Naive thymus-derived CD8-positive, alpha-beta T cell (primary cell): ENCODE measurements around the gene ZFP1. TPM values are rescaled to one million over a fixed set of nuclear protein-coding genes. Genes with fewer than 3 reads are reported as not detected.
A peak's percentile ranks its signal among the peaks of the same experiment; 100 is the strongest.
"Not testable (repeated sequence)": the region's sequence is repeated elsewhere in the genome, so short reads cannot be mapped to it uniquely, and the experiment has no call there.

Experiments used
- ATAC-seq, 2 donors: fragments of 150-1000 bp; cut with Tn5 transposase in 1 of 2; sonication (Bioruptor Pico), chemical (Tn5 transposase) in 1 of 2; 1 replicate in 1 of 2; 2 replicates in 1 of 2; pipeline ENCODE4 v1.10.0; 2021; ENCODE audit warnings: mild to moderate bottlenecking in 2 of 2, moderate library complexity in 2 of 2
- POLR2A ChIA-PET: fragments of 350-600 bp; sonication (Branson Sonifier 250); formaldehyde crosslinking; loops from one replicate; lab custom pipeline; 2021; ENCODE audit warnings: antibody characterized with exemption; lab: Charles Lee
- DNase-seq, 10 donors: peaks; one replicate each; pipeline versions ENCODE4 v3.0.0 to v3.0.0-alpha.2; 2020 to 2022
- H3K27ac Mint-ChIP-seq, 10 donors: one replicate each; pipeline ENCODE4 v1.8.0; 2020 to 2022; ENCODE audit warnings: mild to moderate bottlenecking in 10 of 10, mixed read lengths in 10 of 10, moderate library complexity in 4 of 10, inconsistent platforms in 1 of 10
- H3K27me3 Mint-ChIP-seq, 5 donors: one replicate each; pipeline ENCODE4 v1.8.0; 2021 to 2022; ENCODE audit warnings: mixed read lengths in 5 of 5
- H3K36me3 Mint-ChIP-seq, 3 donors: one replicate each; pipeline ENCODE4 v1.8.0; 2020 to 2022; ENCODE audit warnings: mixed read lengths in 3 of 3, mild to moderate bottlenecking in 2 of 3, inconsistent platforms in 1 of 3
- H3K4me1 Mint-ChIP-seq, 4 donors: one replicate each; pipeline ENCODE4 v1.8.0; 2021 to 2022; ENCODE audit warnings: mixed read lengths in 4 of 4
- H3K4me3 Mint-ChIP-seq, 10 donors: one replicate each; pipeline ENCODE4 v1.8.0; 2020 to 2022; ENCODE audit warnings: mild to moderate bottlenecking in 10 of 10, mixed read lengths in 10 of 10, moderate library complexity in 6 of 10, inconsistent platforms in 1 of 10
- H3K9me3 Mint-ChIP-seq, 9 donors: one replicate each; pipeline ENCODE4 v1.8.0; 2020 to 2022; ENCODE audit warnings: mixed read lengths in 9 of 9, mild to moderate bottlenecking in 3 of 9, inconsistent platforms in 1 of 9, moderate library complexity in 1 of 9
- polyA plus RNA-seq, 3 donors: library from polyadenylated mRNA; unstranded; fragments of 300-500 nt; fragmentation: Illumina TruSeq; gene quantifications; one replicate each; pipeline ENCODE4 v1.2.3, GENCODE V29; 2021
- total RNA-seq, 8 experiments: library from RNA in 2 of 8; stranded (reverse) in 2 of 8; gene quantifications; one replicate each; pipeline ENCODE4 v1.2.3 and lab custom pipeline; 2021 to 2026

The ZFP1 gene
- total and polyA plus RNA-seq, 5 experiments from 2014 or later: 12.4 to 26.5 (median 15.8) TPM

DNA sequence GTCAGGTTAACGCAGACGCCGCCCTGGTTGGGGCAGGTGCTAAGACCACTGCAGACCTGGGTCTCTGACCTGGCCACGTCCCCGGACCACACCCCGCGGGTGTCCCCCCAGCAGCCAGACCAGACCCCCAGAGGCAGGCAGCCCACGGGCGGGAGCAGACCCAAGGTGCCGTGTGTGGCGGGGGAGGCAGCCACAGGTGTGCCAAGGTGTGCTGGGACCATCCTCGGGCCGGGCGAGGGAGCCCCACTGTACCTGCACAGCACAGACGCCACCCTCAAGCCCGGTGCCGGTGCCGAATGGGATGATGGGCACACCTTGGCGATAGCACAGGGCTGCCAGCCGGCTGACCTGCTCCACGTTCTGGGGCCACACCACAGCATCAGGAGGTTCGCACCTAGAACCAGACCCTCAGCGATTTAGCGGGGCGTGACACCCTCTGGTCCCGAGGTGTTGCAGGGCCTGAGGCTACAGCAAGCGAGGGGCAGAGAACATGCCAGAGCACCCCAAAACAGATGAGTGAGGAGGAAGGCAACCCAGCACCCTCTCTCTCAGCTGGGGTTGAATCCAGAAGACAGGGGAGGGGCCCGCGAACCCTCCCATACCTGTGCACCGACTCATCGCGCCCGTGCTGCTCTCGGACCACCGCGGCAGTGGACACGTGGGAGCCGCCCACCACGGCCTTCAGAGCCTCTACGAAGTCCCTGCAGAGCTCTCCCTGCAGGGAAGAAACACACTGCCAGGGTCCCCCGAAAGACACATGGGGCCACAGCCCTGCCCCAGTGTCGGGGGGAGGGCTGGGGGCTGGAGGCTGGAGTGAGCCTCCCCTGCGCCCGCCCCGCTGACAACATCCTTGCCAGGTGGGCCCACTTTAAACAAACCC lies 33.1 kb upstream of the ZFP1 start:
- no peak for ATAC-seq
- POLR2A ChIA-PET: no interaction called here
- Mint-ChIP-seq H3K4me3 (no peak overlapping the region), H3K27me3 (peaks cover 2 to 18% (median 12%) of the 10 kb centered on the region in 5 donors), H3K9me3 (no peaks in the 10 kb centered on the region), H3K27ac (no peak overlapping the region), H3K36me3 (no peaks in the 10 kb centered on the region), H3K4me1 (peaks cover 5 to 15% (median 11%) of the 10 kb centered on the region in 4 donors)
- no peak for DNase-seq

DNA sequence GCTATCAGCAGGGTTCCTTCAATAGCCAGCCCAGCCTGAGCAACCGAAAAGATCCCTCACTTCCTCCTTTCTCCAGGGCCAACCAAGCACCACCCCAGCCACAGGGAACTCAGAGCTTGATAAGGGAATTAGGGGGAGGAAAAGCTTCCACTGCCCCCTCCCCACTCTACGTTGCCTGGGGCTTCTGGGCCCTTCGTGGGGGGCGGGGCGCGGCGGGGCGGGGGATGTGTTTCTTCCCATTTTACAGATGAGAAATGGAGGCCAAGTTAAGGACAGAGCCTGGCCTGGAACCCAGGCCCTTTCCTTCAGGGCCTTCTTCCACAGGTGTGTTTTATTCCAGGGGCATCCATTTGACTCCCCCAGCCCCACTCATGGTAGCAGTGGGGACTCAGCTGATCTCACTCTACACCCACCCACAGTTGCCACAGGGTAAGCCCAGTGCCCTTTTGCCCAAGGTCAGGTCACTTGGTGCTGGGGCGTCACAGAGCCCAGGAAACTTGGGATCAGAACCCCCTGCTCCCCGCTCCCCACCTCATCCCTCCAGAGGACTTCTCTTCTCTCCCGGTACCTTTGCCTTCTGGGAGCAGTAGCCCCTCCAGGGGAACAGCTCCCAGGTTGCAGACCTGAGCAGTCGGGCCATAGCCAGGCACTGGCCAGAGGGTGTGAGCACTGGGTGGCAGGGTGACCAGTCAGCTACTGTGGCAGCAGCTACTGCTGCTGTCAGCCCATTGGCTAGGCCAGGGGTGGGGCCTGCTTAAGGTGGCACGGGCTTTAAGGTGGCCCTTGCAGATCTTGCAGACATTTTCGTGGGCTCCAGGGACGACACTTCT lies 32.0 kb upstream of the ZFP1 start, which contains the start of gene LDHD:
LDHD (minus strand) TSS at position 700 of the 830 bp plus-strand sequence; CDS start at position 640, 60 bp downstream.
- H3K27ac Mint-ChIP-seq: peak within 1 kb of the TSS in 1 of 10 donors; percentile 22
- H3K9me3 Mint-ChIP-seq: peaks cover 0 to 7% (median 0%) of the 10 kb centered on the region in 9 donors
- no peaks in the 10 kb centered on the region for H3K36me3 Mint-ChIP-seq
- peak within 1 kb of the TSS in 6 of 10 donors; percentile 8 to 69 (median 30) for H3K4me3 Mint-ChIP-seq
- DNase-seq (no peak), ATAC-seq (peak in 1 of 2 donors; percentile 30)
- POLR2A ChIA-PET: interaction anchor here (0.7 kb wide), 1 partner anchor 8 kb away, joined by 3 read pairs; no protein-coding TSS in a partner anchor
- peaks cover 2 to 18% (median 6%) of the 10 kb centered on the region in 5 donors for H3K27me3 Mint-ChIP-seq
- H3K4me1 Mint-ChIP-seq: peaks cover 0 to 4% (median 2%) of the 10 kb centered on the region in 4 donors

DNA sequence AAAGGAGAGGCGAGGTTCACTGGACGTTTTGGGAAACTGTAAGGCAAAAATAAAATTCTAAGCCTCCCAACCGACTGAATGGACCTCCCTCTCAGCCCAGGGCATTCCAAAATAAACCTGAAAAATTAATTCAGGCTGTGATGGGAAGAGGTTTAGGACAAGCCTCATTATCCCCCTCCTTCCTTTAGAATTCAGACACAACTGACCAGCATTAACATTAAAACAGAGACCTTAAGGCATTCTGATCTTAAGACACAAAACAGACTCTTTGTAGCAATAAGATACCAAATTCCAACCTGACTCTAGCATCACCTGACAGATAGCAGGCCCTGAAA lies 31.4 kb upstream of the ZFP1 start:
- POLR2A ChIA-PET: no interaction called here
- DNase-seq (no peak), ATAC-seq (no peak)
- peaks cover 2 to 16% (median 5%) of the 10 kb centered on the region in 5 donors for H3K27me3 Mint-ChIP-seq
- peak overlapping the region in 1 of 10 donors; percentile 22 for H3K27ac Mint-ChIP-seq
- peaks cover 0 to 4% (median under 1%) of the 10 kb centered on the region in 4 donors for H3K4me1 Mint-ChIP-seq
- H3K9me3 Mint-ChIP-seq: peaks cover 0 to 10% (median 2%) of the 10 kb centered on the region in 9 donors
- H3K4me3 Mint-ChIP-seq: no peak overlapping the region
- H3K36me3 Mint-ChIP-seq: no peaks in the 10 kb centered on the region

- Mint-ChIP-seq H3K27ac (no peak overlapping the region), H3K36me3 (peaks cover 0 to 7% (median 0%) of the 10 kb centered on the region in 3 donors), H3K4me1 (peaks cover 0 to 1% (median 0%) of the 10 kb centered on the region in 4 donors), H3K9me3 (peaks cover 0 to 18% (median 7%) of the 10 kb centered on the region in 9 donors), H3K27me3 (peaks cover 0 to 3% (median 0%) of the 10 kb centered on the region in 5 donors), H3K4me3 (no peak overlapping the region)
- no peak for ATAC-seq
- DNase-seq: no peak
- POLR2A ChIA-PET: no interaction called here
Measured at GRCh38 chr16:75118943-75119539, 29.3 kb upstream of the ZFP1 start.

DNA sequence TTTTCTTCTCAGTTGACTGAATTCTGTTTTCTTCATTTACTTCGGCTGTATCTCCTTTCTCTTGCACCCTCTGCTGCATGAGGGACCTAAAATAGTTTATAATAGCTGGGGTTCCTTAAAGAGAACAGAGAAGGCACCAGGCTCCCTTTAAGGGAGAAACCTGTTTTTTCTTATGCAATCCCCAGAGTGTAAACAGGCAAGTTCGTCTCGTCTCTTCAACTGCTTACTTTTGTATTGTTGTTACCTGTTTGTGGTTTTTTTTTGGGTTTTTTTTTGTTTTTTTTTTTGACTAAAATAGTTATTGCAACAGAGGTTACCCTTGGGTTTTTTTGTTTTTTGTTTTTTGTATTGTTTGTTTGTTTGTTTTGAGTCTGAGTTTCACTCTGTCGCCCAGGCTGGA lies 28.1 kb upstream of the ZFP1 start:
- H3K36me3 Mint-ChIP-seq: peaks cover 0 to 7% (median 0%) of the 10 kb centered on the region in 3 donors
- H3K9me3 Mint-ChIP-seq: peaks cover 0 to 18% (median 8%) of the 10 kb centered on the region in 9 donors
- POLR2A ChIA-PET: no interaction called here
- no peak overlapping the region for H3K4me3 Mint-ChIP-seq
- peaks cover 0 to 1% (median 0%) of the 10 kb centered on the region in 4 donors for H3K4me1 Mint-ChIP-seq
- H3K27me3 Mint-ChIP-seq: peaks cover 0 to 3% (median 0%) of the 10 kb centered on the region in 5 donors
- ATAC-seq (no peak), DNase-seq (no peak)
- H3K27ac Mint-ChIP-seq: no peak overlapping the region

- no peak for DNase-seq
- POLR2A ChIA-PET: no interaction called here
- H3K27ac Mint-ChIP-seq: no peak overlapping the region
Measured at GRCh38 chr16:75121949-75122568, 26.3 kb upstream of the ZFP1 start.

GRCh38 chr16:75122609-75123008 lies 25.7 kb upstream of the ZFP1 start:
- Mint-ChIP-seq H3K4me1 (no peaks in the 10 kb centered on the region), H3K27ac (no peak overlapping the region), H3K4me3 (no peak overlapping the region), H3K9me3 (peaks cover 0 to 27% (median 9%) of the 10 kb centered on the region in 9 donors), H3K36me3 (peaks cover 0 to 7% (median 3%) of the 10 kb centered on the region in 3 donors), H3K27me3 (no peaks in the 10 kb centered on the region)
- DNase-seq (no peak), ATAC-seq (no peak)
- POLR2A ChIA-PET: no interaction called here

More at GRCh38 chr16:75121949-75122568, 26.3 kb upstream of the ZFP1 start:
- Mint-ChIP-seq H3K36me3 (peaks cover 0 to 7% (median 0%) of the 10 kb centered on the region in 3 donors), H3K4me3 (no peak overlapping the region), H3K4me1 (no peaks in the 10 kb centered on the region), H3K9me3 (peaks cover 0 to 21% (median 9%) of the 10 kb centered on the region in 9 donors), H3K27me3 (no peaks in the 10 kb centered on the region)
- no peak for ATAC-seq

DNA sequence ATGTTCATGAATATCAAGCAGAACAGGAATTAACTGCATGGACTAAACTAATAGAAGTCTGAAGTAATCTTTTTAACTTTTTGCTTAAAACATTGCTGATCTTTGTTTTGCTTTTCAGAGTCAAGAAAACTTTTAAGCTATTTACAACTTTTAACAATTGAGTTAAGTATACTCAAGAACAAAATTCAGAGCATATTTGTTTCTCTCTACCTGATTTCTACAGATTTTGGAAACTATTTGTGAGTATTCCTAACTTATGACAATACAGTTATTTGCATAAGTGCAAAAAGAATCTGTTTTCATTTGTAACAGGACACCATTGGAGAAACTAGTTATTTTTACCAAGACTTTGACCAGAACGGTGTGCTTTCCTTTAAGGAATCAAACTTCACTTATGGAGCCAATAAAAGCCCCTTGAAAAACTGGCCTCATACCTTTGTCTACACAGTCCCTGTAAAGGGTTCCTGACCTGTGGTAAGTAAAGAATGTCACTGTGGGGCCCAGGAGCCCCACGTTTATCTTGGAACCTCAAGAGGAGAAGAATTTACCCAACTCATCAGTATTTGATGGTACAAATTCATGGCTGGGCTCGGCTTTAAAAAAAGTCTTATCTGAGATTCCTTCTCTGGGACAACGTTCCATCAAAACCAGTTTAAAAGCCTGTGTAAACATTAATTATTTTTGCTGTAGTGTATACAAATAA lies 20.5 kb upstream of the ZFP1 start:
- Mint-ChIP-seq H3K4me3 (no peak overlapping the region), H3K4me1 (peaks cover 3 to 13% (median 12%) of the 10 kb centered on the region in 4 donors), H3K36me3 (peaks cover 0 to 6% (median 0%) of the 10 kb centered on the region in 3 donors), H3K27me3 (peaks cover 4 to 15% (median 8%) of the 10 kb centered on the region in 5 donors), H3K27ac (no peak overlapping the region), H3K9me3 (peaks cover 0 to 14% (median 4%) of the 10 kb centered on the region in 9 donors)
- POLR2A ChIA-PET: no interaction called here
- DNase-seq (no peak), ATAC-seq (no peak)

DNA sequence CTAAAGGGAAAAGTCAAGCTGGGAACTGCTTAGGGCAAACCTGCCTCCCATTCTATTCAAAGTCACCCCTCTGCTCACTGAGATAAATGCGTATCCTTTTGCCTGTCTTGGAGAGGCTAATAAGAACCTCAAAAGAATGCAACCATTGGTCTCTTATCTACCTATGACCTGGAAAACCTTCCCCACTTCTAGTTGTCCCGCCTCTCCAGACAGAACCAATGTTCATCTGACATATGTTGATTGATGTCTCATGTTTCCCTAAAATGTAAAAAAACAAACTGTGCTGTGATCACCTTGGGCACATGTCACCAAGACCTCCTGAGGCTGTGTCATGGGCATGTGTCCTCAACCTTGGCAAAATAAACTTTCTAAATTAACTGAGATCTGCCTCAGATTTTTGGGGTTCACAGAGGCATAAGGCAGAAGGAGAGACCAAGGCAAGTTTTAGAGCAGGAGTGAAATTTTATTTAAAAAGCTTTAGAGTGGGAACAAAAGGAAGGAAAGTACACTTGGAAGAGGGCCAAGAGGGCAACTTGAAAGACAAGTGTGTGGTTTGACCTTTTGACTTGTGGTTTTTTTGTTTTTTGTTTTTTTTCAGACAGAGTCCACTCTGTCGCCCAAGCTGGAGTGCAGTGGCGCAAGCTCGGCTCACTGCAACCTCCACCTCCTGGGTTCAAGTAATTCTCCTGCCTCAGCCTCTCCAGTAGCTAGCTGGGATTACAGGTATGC lies 18.7 kb upstream of the ZFP1 start:
- ATAC-seq, DNase-seq, H3K36me3 Mint-ChIP-seq, POLR2A ChIA-PET, H3K27ac Mint-ChIP-seq: not testable (repeated sequence)
- H3K27me3 Mint-ChIP-seq: peaks cover 4 to 15% (median 8%) of the 10 kb centered on the region in 5 donors
- H3K4me1 Mint-ChIP-seq: peaks cover 3 to 13% (median 12%) of the 10 kb centered on the region in 4 donors
- H3K9me3 Mint-ChIP-seq: peaks cover 0 to 14% (median 4%) of the 10 kb centered on the region in 9 donors
- H3K4me3 Mint-ChIP-seq: peak overlapping the region in 1 of 10 donors; percentile 43

- Mint-ChIP-seq H3K27me3 (peaks cover 4 to 15% (median 8%) of the 10 kb centered on the region in 5 donors), H3K27ac (no peak overlapping the region), H3K4me1 (peaks cover 3 to 13% (median 12%) of the 10 kb centered on the region in 4 donors), H3K4me3 (no peak overlapping the region), H3K9me3 (peaks cover 0 to 14% (median 4%) of the 10 kb centered on the region in 9 donors), H3K36me3 (peaks cover 0 to 6% (median 0%) of the 10 kb centered on the region in 3 donors)
- POLR2A ChIA-PET: no interaction called here
- ATAC-seq (no peak), DNase-seq (no peak)
Measured at GRCh38 chr16:75130150-75130771, 18.1 kb upstream of the ZFP1 start.
